B cell (primary cell): ENCODE measurements around the gene KLHL7. TPM values are rescaled to one million over a fixed set of nuclear protein-coding genes. Genes with fewer than 3 reads are reported as not detected.

Source experiments
- ATAC-seq: fragments of 200-7000 bp; cut with Tn5 transposase; one replicate; pipeline ENCODE4 v1.10.0; 2021; ENCODE audit warnings: low read depth, mild to moderate bottlenecking, moderate number of reproducible peaks, moderate library complexity
- CTCF ChIA-PET: fragments of 350-600 bp; sonication (Branson Sonifier 250); formaldehyde crosslinking; loops from one replicate; lab custom pipeline; 2021; ENCODE audit warnings: antibody characterized with exemption, inconsistent platforms; lab: Charles Lee
- POLR2A ChIA-PET: fragments of 350-600 bp; sonication (Branson Sonifier 250); formaldehyde crosslinking; loops from one replicate; lab custom pipeline; 2021; ENCODE audit warnings: antibody characterized with exemption; lab: Charles Lee
- DNase-seq: peaks from one replicate; pipeline ENCODE4 v3.0.0; 2013
- H2AFZ ChIP-seq: 2 replicates; pipeline ENCODE4 v1.6.1; 2012; ENCODE audit warnings: mild to moderate bottlenecking, low read depth, low read length; ENCODE audit not compliant: insufficient read depth, poor library complexity, severe bottlenecking
- H3K27ac ChIP-seq, 2 donors: 1 replicate in 1 of 2; 2 replicates in 1 of 2; pipeline ENCODE4 v1.5.1; 2012 to 2013; ENCODE audit warnings: low read length in 2 of 2, mild to moderate bottlenecking in 2 of 2, moderate library complexity in 1 of 2
- H3K27me3 ChIP-seq, 4 experiments: fragments of 200-600 bp in 1 of 4; sonication (generic) in 1 of 4; replicated peaks in 1 of 4; 1 replicate in 2 of 4; 2 replicates in 2 of 4; pipeline versions ENCODE4 v1.6.1 to v1.7.0; 2013 to 2016; ENCODE audit warnings: low read length in 3 of 4, mild to moderate bottlenecking in 2 of 4, mixed read lengths in 1 of 4, moderate library complexity in 1 of 4; ENCODE audit not compliant: insufficient read depth in 4 of 4, control insufficient read depth in 3 of 4; ENCODE audit errors: control extremely low read depth in 1 of 4
- H3K36me3 ChIP-seq, 2 experiments: replicated peaks in 1 of 2; 1 replicate in 1 of 2; 2 replicates in 1 of 2; pipeline versions ENCODE4 v1.6.1 to v1.7.1; 2013; ENCODE audit warnings: low read length in 1 of 2; ENCODE audit not compliant: insufficient read depth in 2 of 2, control insufficient read depth in 1 of 2; ENCODE audit errors: control extremely low read depth in 1 of 2, extremely low read depth in 1 of 2
- H3K4me1 ChIP-seq, 2 donors: fragments of 200-600 bp in 1 of 2; sonication (generic) in 1 of 2; 1 replicate in 1 of 2; 2 replicates in 1 of 2; pipeline versions ENCODE4 v1.5.1 to v1.6.1; 2013 to 2017; ENCODE audit warnings: low read length in 2 of 2; ENCODE audit not compliant: control insufficient read depth in 2 of 2, insufficient read depth in 2 of 2
- H3K4me2 ChIP-seq: replicated peaks from 2 replicates; pipeline ENCODE3; 2012; ENCODE audit warnings: mild to moderate bottlenecking, low read depth, low read length; ENCODE audit not compliant: poor library complexity, severe bottlenecking
- H3K4me3 ChIP-seq, 5 experiments: fragments of 200-600 bp in 1 of 5; sonication (generic) in 1 of 5; 1 replicate in 3 of 5; 2 replicates in 2 of 5; pipeline versions ENCODE4 v1.5.1 to v1.7.0; 2011 to 2016; ENCODE audit warnings: low read length in 4 of 5, mild to moderate bottlenecking in 4 of 5, low read depth in 2 of 5, control low read depth in 1 of 5, moderate library complexity in 1 of 5; ENCODE audit not compliant: insufficient read depth in 1 of 5; ENCODE audit errors: control extremely low read depth in 1 of 5, extremely low read depth in 1 of 5
- H3K79me2 ChIP-seq: fragments of 200-600 bp; sonication (generic); one replicate; pipeline ENCODE4 v1.6.0; 2016; ENCODE audit warnings: low read length; ENCODE audit not compliant: control insufficient read depth, insufficient read depth
- H3K9ac ChIP-seq: fragments of 200-600 bp; sonication (generic); 2 replicates; pipeline ENCODE4 v1.6.1; 2017; ENCODE audit warnings: mild to moderate bottlenecking, low read length, moderate library complexity
- H3K9me3 ChIP-seq, 3 donors: one replicate each; pipeline versions ENCODE4 v1.6.1 to v1.7.1; 2013; ENCODE audit warnings: low read length in 2 of 3; ENCODE audit not compliant: control insufficient read depth in 2 of 3, insufficient read depth in 1 of 3; ENCODE audit errors: control extremely low read depth in 1 of 3
- H4K20me1 ChIP-seq: 2 replicates; pipeline ENCODE4 v1.6.0; 2012; ENCODE audit warnings: mild to moderate bottlenecking, low read length; ENCODE audit not compliant: insufficient read depth, control insufficient read depth, poor library complexity, severe bottlenecking
- H3K27ac Mint-ChIP-seq: one replicate; pipeline ENCODE4 v1.8.0; 2021; ENCODE audit warnings: mixed read lengths
- H3K27me3 Mint-ChIP-seq: one replicate; pipeline ENCODE4 v1.8.0; 2021; ENCODE audit warnings: mixed read lengths
- H3K4me1 Mint-ChIP-seq: one replicate; pipeline ENCODE4 v1.8.0; 2021; ENCODE audit warnings: mixed read lengths
- H3K4me3 Mint-ChIP-seq: one replicate; pipeline ENCODE4 v1.8.0; 2021; ENCODE audit warnings: mixed read lengths
- H3K9me3 Mint-ChIP-seq: one replicate; pipeline ENCODE4 v1.8.0; 2022; ENCODE audit warnings: mixed read lengths; ENCODE audit not compliant: insufficient read depth
- CTCF ChIP-seq: fragments of 200-600 bp; IDR thresholded peaks from one replicate; pipeline ENCODE4 v1.8.0; 2022; ENCODE audit warnings: antibody characterized with exemption, mild to moderate bottlenecking
- EZH2 ChIP-seq: IDR thresholded peaks from 2 replicates; pipeline ENCODE4 v1.6.1; 2012; ENCODE audit warnings: borderline replicate concordance, low read depth, mild to moderate bottlenecking, moderate library complexity, low read length; ENCODE audit not compliant: insufficient read depth, poor library complexity, severe bottlenecking
- WGBS: methylation state at CpG from one replicate; pipeline ENCODE4 v1.1.5; 2013; ENCODE audit warnings: missing lambda C conversion rate; ENCODE audit not compliant: insufficient coverage; 5-methylcytosine and 5-hydroxymethylcytosine counted together
- intact Hi-C: fragments of 100-400 bp; cut with micrococcal nuclease; formaldehyde crosslinking; loops from one replicate; pipeline ENCODE4 v1.10.0; 2022
- polyA plus RNA-seq: library from polyadenylated mRNA; depleted of rRNA; stranded (reverse); fragments of >200 nt; gene quantifications from 2 replicates; pipeline ENCODE4 v1.2.3, GENCODE V29; 2012
- total RNA-seq, 2 donors: library from RNA; stranded (reverse); fragments of 120-200 nt in 1 of 2; gene quantifications; 1 replicate in 1 of 2; 2 replicates in 1 of 2; pipeline versions ENCODE4 v1.2.3 to v1.2.4, GENCODE V29; 2013 to 2022

The KLHL7 gene
- total and polyA plus RNA-seq, 2 donors (not counting 1 experiment from before 2014, with no cell fraction given): 9.2 to 22.8 TPM

- Histone ChIP-seq H3K4me2 (no peak overlapping the region), H2AFZ (no peak overlapping the region), H3K4me3 (no peak overlapping the region), H3K4me1 (peaks cover 15 to 16% of the 10 kb centered on the region in 2 donors), H3K36me3 (no peaks in the 10 kb centered on the region), H3K27me3 (no peaks in the 10 kb centered on the region), H3K27ac (no peak overlapping the region), H3K9me3 (no peaks in the 10 kb centered on the region), H3K9ac (no peak overlapping the region), H3K79me2 (peaks cover 49% of the 10 kb centered on the region), H4K20me1 (peaks cover 4% of the 10 kb centered on the region)
- H3K4me3 Mint-ChIP-seq: no peak overlapping the region
- no peaks in the 10 kb centered on the region for H3K27me3 Mint-ChIP-seq
- TF ChIP-seq CTCF (no peak), EZH2 (no peak)
- no peak overlapping the region for H3K27ac Mint-ChIP-seq
- POLR2A ChIA-PET: no interaction called here
- no peaks in the 10 kb centered on the region for H3K9me3 Mint-ChIP-seq
- CTCF ChIA-PET: interaction anchor here (1.0 to 2.0 kb wide), 2 partner anchors 24 to 1989 kb away, joined by 3 to 7 read pairs; no protein-coding TSS in a partner anchor
- peaks cover 32% of the 10 kb centered on the region for H3K4me1 Mint-ChIP-seq
- intact Hi-C loops: loop anchor here (5.0 to 10.0 kb wide), 3 partner anchors 573 to 1755 kb away; partner anchors contain the start of gene FAM221A
- no peak for DNase-seq
- no peak for ATAC-seq
- no CpG with 5 or more reads among the region's 1 CpG for WGBS
These were observed 3.9 kb downstream of the KLHL7 start for GRCh38 chr7:23109470-23109869.

GRCh38 chr7:23114896-23115295, 9.3 kb downstream of the KLHL7 start:
- Mint-ChIP-seq H3K27ac (no peak overlapping the region), H3K9me3 (no peaks in the 10 kb centered on the region), H3K4me3 (no peak overlapping the region), H3K27me3 (no peaks in the 10 kb centered on the region), H3K4me1 (no peaks in the 10 kb centered on the region)
- no peak overlapping the region for H2AFZ ChIP-seq
- no peaks in the 10 kb centered on the region for H3K27me3 ChIP-seq
- H3K4me2 ChIP-seq: no peak overlapping the region
- DNase-seq (no peak), ATAC-seq (no peak)
- intact Hi-C loops: no loop called here
- peaks cover 50% of the 10 kb centered on the region for H3K79me2 ChIP-seq
- WGBS: 86% methylated on average over 1 of the region's 3 CpGs
- no peaks in the 10 kb centered on the region for H4K20me1 ChIP-seq
- H3K9me3 ChIP-seq: no peaks in the 10 kb centered on the region
- ChIA-PET CTCF (interaction anchor here (0.6 to 1.8 kb wide), 2 partner anchors 9 to 149 kb away, joined by 3 to 5 read pairs; no protein-coding TSS in a partner anchor), POLR2A (no interaction called here)
- H3K27ac ChIP-seq: no peak overlapping the region
- H3K4me1 ChIP-seq: no peaks in the 10 kb centered on the region
- H3K36me3 ChIP-seq: peaks cover 0 to 6% of the 10 kb centered on the region in 2 experiments
- TF ChIP-seq CTCF (no peak), EZH2 (no peak)
- no peak overlapping the region for H3K4me3 ChIP-seq
- H3K9ac ChIP-seq: no peak overlapping the region
